ENCODE results near the gene INO80.

INO80 gene

GRCh38 chr15:41017066-41017735 is 98.9 kb downstream of the INO80 start:
- no peak for TF ChIP-seq ISL1 (CRISPR knock-in tag; IDR thresholded peaks at IDR 0.05)
- no peak for TF ChIP-seq ZFP3 (CRISPR knock-in tag; IDR thresholded peaks at IDR 0.05)
- no peak for TF ChIP-seq SNAI2 (CRISPR knock-in tag; IDR thresholded peaks at IDR 0.05)
- no peak for TF ChIP-seq ARNTL (CRISPR knock-in tag; IDR thresholded peaks at IDR 0.05; ENCODE audit: borderline replicate concordance, low read depth)
- no peak for TF ChIP-seq RARB (CRISPR knock-in tag; IDR thresholded peaks at IDR 0.05)
- no peak for TF ChIP-seq CSDC2 (CRISPR knock-in tag; IDR thresholded peaks at IDR 0.05)
- TF ChIP-seq ESRRG (CRISPR knock-in tag; IDR thresholded peaks at IDR 0.05), result no peak
- TF ChIP-seq ZNF70 (CRISPR knock-in tag; IDR thresholded peaks at IDR 0.05), result no peak
- no peak for TF ChIP-seq TCF4 (CRISPR knock-in tag; IDR thresholded peaks at IDR 0.05; ENCODE audit: borderline replicate concordance)
- TF ChIP-seq OSR1 (CRISPR knock-in tag; IDR thresholded peaks at IDR 0.05), result no peak
- no peak for TF ChIP-seq ZNF8 (CRISPR knock-in tag; IDR thresholded peaks at IDR 0.05)
- TF ChIP-seq CSRNP3 (CRISPR knock-in tag; IDR thresholded peaks at IDR 0.05), result no peak
- no peak for TF ChIP-seq CREB5 (CRISPR knock-in tag; IDR thresholded peaks at IDR 0.05; ENCODE audit: low read depth)
- no peak for TF ChIP-seq PPARA (CRISPR knock-in tag; IDR thresholded peaks at IDR 0.05; ENCODE audit: borderline replicate concordance)
- no peak for ATAC-seq

- ATAC-seq, result no peak
- TF ChIP-seq ZFP30 (CRISPR knock-in tag; IDR thresholded peaks at IDR 0.05) (no peak), PPARA (CRISPR knock-in tag; IDR thresholded peaks at IDR 0.05; ENCODE audit: borderline replicate concordance) (no peak), ARNTL (CRISPR knock-in tag; IDR thresholded peaks at IDR 0.05; ENCODE audit: borderline replicate concordance, low read depth) (no peak), RARB (CRISPR knock-in tag; IDR thresholded peaks at IDR 0.05) (no peak), BACH2 (CRISPR knock-in tag; IDR thresholded peaks at IDR 0.05; ENCODE audit: borderline replicate concordance) (no peak), POU6F1 (CRISPR knock-in tag; IDR thresholded peaks at IDR 0.05; ENCODE audit: borderline replicate concordance, low read depth) (no peak), ESRRG (CRISPR knock-in tag; IDR thresholded peaks at IDR 0.05) (no peak), SNAI2 (CRISPR knock-in tag; IDR thresholded peaks at IDR 0.05) (no peak), TOX (CRISPR knock-in tag; IDR thresholded peaks at IDR 0.05; ENCODE audit: borderline replicate concordance) (no peak), CSDC2 (CRISPR knock-in tag; IDR thresholded peaks at IDR 0.05) (no peak), TSHZ2 (CRISPR knock-in tag; IDR thresholded peaks at IDR 0.05) (no peak)
Measured at GRCh38 chr15:41013691-41014414, 102.2 kb downstream of the INO80 start.

GRCh38 chr15:41011055-41011815 is 104.8 kb downstream of the INO80 start:
- TF ChIP-seq OSR1 (CRISPR knock-in tag; IDR thresholded peaks at IDR 0.05), result no peak
- no peak for TF ChIP-seq ZFP30 (CRISPR knock-in tag; IDR thresholded peaks at IDR 0.05)
- 0 out of 2 replicates have a peak, but pooled peaks have one; percentile 31 for TF ChIP-seq ISL1 (CRISPR knock-in tag; IDR thresholded peaks at IDR 0.05)
- peak; percentile 26; the same call in 2 of the 3 replicates for ATAC-seq
